ENCODE data around the gene CCDC172.

Gene CCDC172

DNA sequence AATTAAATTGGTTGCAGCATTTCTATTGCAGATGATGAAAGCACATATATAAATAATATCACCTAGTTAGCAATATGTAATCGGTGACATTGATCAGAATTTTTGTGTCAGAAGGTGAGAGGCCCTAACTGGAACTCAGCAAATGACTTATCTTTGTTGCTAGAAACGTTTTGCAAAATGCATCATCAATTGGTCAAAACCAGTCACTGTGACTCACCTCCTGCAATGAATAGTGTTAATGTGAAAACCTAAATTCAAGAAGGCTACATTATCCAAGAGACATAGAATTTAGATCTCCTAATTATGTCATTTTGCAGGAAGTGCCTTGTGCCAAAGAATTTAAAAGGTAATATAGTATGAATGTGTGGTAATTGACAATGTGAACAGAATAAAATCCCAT lies 93.6 kb downstream of the CCDC172 start:
- no peak for TF ChIP-seq POLR2AphosphoS5 (IDR thresholded peaks at IDR 0.05; ENCODE audit: low read depth)
- no peak for TF ChIP-seq SPI1 (IDR thresholded peaks at IDR 0.05; ENCODE audit: borderline replicate concordance, low read depth)
- no peak for TF ChIP-seq GABPA (IDR thresholded peaks at IDR 0.05; ENCODE audit: low read depth)
- TF ChIP-seq, protein P1, sequence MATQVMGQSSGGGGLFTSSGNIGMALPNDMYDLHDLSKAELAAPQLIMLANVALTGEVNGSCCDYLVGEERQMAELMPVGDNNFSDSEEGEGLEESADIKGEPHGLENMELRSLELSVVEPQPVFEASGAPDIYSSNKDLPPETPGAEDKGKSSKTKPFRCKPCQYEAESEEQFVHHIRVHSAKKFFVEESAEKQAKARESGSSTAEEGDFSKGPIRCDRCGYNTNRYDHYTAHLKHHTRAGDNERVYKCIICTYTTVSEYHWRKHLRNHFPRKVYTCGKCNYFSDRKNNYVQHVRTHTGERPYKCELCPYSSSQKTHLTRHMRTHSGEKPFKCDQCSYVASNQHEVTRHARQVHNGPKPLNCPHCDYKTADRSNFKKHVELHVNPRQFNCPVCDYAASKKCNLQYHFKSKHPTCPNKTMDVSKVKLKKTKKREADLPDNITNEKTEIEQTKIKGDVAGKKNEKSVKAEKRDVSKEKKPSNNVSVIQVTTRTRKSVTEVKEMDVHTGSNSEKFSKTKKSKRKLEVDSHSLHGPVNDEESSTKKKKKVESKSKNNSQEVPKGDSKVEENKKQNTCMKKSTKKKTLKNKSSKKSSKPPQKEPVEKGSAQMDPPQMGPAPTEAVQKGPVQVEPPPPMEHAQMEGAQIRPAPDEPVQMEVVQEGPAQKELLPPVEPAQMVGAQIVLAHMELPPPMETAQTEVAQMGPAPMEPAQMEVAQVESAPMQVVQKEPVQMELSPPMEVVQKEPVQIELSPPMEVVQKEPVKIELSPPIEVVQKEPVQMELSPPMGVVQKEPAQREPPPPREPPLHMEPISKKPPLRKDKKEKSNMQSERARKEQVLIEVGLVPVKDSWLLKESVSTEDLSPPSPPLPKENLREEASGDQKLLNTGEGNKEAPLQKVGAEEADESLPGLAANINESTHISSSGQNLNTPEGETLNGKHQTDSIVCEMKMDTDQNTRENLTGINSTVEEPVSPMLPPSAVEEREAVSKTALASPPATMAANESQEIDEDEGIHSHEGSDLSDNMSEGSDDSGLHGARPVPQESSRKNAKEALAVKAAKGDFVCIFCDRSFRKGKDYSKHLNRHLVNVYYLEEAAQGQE (IDR thresholded peaks at IDR 0.05; ENCODE audit: insufficient replicate concordance, low read depth), result no peak
- TF ChIP-seq CTCF (IDR thresholded peaks at IDR 0.05; ENCODE audit: insufficient read depth, low read length), result no peak

GRCh38 chr10:116418389-116418788 lies 94.1 kb downstream of the CCDC172 start:
- TF ChIP-seq, protein P1 (IDR thresholded peaks at IDR 0.05; ENCODE audit: insufficient replicate concordance, low read depth), result no peak
- no peak for TF ChIP-seq GABPA (IDR thresholded peaks at IDR 0.05; ENCODE audit: low read depth)
- TF ChIP-seq CTCF (IDR thresholded peaks at IDR 0.05; ENCODE audit: insufficient read depth, low read length), result no peak
- TF ChIP-seq POLR2AphosphoS5 (IDR thresholded peaks at IDR 0.05; ENCODE audit: low read depth), result no peak
- no peak for TF ChIP-seq SPI1 (IDR thresholded peaks at IDR 0.05; ENCODE audit: borderline replicate concordance, low read depth)
- Histone ChIP-seq H3K27me3 (ENCODE audit: insufficient read depth, poor library complexity, severe bottlenecking) (no peaks in the 10 kb centered on the region), H3K27ac (replicated peaks) (no peak overlapping the region), H3K4me3 (replicated peaks; ENCODE audit: insufficient read depth, low read length) (no peak overlapping the region)
- no peak for DNase-seq (ENCODE audit: low read depth in 1 of 2, low spot score in 1 of 2)

More for the DNA sequence above, 93.6 kb downstream of the CCDC172 start:
- Histone ChIP-seq H3K4me3 (replicated peaks; ENCODE audit: insufficient read depth, low read length) (no peak overlapping the region), H3K27me3 (ENCODE audit: insufficient read depth, poor library complexity, severe bottlenecking) (no peaks in the 10 kb centered on the region), H3K27ac (replicated peaks) (no peak overlapping the region)
- DNase-seq (ENCODE audit: low read depth in 1 of 2, low spot score in 1 of 2), result no peak

DNA sequence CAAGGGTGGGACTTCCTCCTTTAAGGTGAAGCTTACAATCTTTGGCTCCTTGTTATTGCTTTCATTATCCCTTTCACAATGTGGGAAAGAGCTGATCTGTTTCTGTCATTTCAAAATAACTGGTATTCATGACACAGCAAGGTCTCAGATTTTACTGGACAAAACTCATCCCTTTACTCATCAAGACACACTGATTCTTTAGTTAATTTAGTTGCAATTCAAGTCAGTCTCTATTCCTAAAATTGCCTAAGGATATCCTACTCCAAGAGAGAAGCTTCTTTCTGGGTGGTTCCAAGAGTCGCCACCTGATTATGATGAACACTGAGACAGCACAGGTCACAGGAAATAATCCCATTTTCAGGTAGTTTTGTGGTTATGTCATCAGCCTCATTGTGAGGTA lies 97.6 kb downstream of the CCDC172 start:
- Histone ChIP-seq H3K4me3 (replicated peaks; ENCODE audit: insufficient read depth, low read length) (no peak overlapping the region), H3K27ac (replicated peaks) (no peak overlapping the region), H3K27me3 (ENCODE audit: insufficient read depth, poor library complexity, severe bottlenecking) (no peaks in the 10 kb centered on the region)
- no peak for DNase-seq (ENCODE audit: low read depth in 1 of 2, low spot score in 1 of 2)
- no peak for TF ChIP-seq SPI1 (IDR thresholded peaks at IDR 0.05; ENCODE audit: borderline replicate concordance, low read depth)
- TF ChIP-seq, protein P1 (IDR thresholded peaks at IDR 0.05; ENCODE audit: insufficient replicate concordance, low read depth), result no peak
- TF ChIP-seq GABPA (IDR thresholded peaks at IDR 0.05; ENCODE audit: low read depth), result no peak
- no peak for TF ChIP-seq POLR2AphosphoS5 (IDR thresholded peaks at IDR 0.05; ENCODE audit: low read depth)
- TF ChIP-seq CTCF (IDR thresholded peaks at IDR 0.05; ENCODE audit: insufficient read depth, low read length), result no peak
